GM18867 (cell line): Measurements from ENCODE around the gene CD34.

Experiments used
- ATAC-seq: cut with Tn5 transposase; IDR thresholded peaks from one replicate; pipeline ENCODE4 v1.9.1; 2021; ENCODE audit warnings: mild to moderate bottlenecking, moderate library complexity; ENCODE audit not compliant: unreplicated experiment

The CD34 gene

DNA sequence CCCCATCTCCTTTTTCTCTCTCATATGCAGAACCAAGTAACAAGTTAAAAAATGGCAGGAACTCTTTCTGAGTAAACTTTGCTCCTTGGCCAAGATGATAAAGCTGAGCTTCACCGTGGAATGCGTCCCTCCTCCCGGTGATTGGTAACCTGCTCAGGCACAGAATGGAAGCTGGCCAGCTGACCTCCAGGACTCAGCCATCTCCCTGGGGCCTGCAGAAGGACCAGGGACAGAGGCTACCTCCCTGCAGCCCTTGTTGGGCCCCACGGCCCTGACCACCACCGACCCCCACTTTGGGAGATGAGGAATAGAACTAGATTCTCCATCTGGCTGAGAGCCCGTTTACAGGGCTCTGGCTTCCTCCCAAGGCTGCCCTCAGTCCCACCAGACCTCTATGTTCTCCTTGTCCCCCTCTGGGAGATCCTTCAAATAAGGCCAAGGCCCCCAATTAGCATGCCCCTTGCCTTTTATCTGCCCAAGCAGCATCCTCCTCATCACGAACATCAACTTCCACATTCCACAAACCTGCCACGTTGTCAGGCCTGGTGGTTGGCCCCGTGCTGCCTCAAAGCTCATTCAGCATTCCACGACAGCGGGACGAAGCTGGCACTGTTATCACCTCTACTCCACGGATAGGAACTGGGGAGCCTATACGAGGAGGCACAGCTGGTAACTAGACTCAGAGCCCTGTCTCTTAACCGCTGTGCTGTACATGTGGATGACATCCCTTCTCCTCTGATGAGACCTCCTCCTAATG, 74.2 kb downstream of the CD34 start:
- ATAC-seq: no peak

DNA sequence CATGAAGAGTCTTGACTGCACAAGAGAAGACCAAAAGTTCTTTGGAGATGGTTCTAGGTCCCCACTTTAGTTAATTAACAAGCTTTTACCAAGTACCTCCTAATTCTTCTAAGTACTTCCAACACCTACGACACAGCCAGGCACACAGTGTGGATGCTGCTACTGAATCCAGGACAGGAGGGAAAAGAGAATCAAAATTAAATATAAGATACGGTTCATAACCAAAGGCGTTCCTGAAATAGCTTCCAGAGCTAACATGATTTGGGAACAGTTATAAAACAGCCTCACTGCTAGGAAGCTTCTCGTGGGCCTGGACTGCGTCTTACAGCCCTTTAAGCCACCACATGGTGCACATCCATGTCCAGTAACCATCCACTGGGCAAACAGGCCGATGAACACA, 75.0 kb downstream of the CD34 start:
- no peak for ATAC-seq

DNA sequence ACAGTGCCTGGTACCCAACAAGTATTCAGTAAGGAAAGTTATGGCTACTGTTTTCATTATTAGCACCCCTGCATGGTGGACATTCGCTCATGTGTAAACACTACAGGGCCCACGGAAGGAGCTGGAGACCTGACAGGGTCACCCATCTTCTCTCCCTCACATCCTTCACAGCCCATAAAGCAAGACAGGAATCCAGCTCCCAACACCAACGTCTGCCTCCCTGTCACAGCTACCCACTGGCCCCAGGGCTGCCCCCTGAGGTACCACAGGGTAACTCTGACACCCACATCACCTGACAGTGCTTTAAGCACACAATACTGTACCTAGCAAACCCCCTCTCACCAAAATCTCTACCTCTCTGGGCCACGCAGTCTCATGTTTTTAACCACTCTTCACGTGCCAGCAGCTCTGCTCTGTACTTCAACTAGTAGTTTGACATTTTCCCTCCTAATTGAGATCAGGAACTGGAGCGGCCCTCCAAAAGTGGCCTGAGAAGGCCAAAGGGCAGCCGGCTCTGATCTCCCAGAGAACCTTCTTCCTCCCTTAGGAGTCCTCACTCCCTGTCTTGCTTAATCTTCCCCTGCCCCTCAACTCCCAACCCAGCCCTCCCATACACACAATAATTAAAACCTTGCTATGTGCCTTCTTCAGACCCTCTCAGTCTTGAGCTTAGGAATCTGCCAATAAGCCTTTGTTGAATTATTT, 76.8 kb downstream of the CD34 start:
- no peak for ATAC-seq

DNA sequence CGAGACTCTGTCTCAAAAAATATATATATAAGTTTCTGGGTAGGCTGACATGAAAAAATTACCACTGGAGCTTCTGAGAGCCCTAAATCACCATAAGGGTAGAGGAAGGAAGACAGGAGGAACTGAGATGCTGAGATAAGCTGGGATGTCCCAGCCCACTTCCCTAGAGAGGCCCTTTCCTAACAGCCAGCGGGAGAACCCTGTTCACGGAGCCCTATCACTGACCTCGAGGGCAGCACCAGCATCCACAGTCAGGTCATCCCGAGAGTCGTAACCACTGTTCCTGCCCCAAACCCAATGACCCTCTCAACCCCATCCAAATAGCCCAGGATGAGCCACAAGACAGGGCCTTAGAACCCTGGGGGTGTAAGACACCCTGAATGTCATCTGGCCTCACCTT, 77.5 kb downstream of the CD34 start:
- ATAC-seq: no peak

DNA sequence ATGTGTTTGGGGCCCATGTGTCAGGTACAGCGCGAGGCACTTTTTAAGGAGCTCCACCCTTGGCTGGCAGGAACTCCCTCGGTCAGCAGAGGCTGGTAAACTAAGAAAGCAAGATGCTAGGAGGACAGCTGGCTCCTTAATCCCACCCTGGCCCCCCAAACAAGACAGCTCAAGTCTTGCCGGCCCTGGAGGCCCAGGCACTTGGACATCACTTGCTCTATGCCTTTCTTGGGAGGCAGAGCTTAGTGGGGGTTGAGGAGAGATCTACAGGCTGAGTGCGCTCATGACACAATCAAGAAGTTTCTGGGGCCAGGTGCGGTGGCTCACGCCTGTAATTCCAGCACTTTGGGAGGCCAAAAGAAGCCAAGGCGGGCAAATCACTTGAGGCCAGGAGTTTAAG, 78.1 kb downstream of the CD34 start:
- no peak for ATAC-seq

DNA sequence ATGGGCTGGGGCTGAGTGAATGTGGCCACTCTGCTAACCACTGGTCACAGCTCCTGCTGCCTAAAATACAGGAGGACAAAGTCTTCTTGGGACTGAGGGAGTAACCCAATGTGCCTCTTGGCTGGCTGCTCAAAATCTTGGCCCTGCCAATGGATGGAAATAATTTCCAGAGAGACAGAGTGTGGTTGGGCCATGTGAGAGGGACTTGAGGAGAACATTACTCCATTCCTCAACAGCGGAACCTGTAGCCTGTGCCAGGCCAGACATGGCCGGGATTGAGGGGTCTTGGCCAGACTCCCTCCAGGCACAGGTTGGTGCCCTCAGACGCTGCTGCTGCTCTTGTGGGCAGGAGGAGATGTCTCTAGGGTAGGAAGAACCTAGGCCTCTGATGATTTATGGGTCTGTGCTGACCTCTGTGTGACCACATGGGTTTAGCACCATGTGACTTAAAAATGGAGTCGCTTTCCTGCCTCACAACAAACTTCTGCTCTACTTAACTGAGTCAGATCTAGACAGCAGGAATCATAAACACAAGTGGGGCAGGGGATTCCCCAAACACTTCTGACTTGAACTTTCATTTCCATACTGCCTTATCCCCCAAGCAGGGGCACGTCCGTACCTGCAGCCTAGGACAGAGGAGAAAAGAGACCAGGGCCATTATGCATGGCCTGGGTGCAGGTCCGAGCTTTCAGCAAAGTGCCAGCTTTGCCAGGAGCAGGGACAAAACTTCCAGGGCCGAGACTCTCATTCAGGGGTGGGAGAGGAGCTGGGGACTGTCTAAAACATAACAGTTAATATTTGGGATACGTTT, 79.2 kb downstream of the CD34 start:
- peak; percentile 78 for ATAC-seq
